Omental fat pad (tissue), 4 donors: ENCODE measurements around the gene WDFY4. TPM values are rescaled to one million over a fixed set of nuclear protein-coding genes. Genes with fewer than 3 reads are reported as not detected.

ENCODE experiments used
- ATAC-seq: fragments of 150-250 bp; one replicate; pipeline ENCODE4 v1.9.1; 2016; ENCODE audit warnings: mild to moderate bottlenecking, moderate library complexity; ENCODE audit not compliant: low FRiP score
- DNase-seq: peaks from one replicate; pipeline ENCODE4 v3.0.0-alpha.2; 2019; ENCODE audit warnings: low spot score
- total RNA-seq, 4 donors: library from RNA; depleted of rRNA; stranded (reverse); fragments of >200 nt; gene quantifications; one replicate each; pipeline ENCODE4 v1.1.0, GENCODE V29; 2016
- TF ChIP-seq, protein P1 (sequence below), 3 donors: fragments of 450-650 bp; IDR thresholded peaks; one replicate each; pipeline ENCODE4 v1.5.1; 2016 to 2017; ENCODE audit warnings: antibody characterized with exemption in 3 of 3, mild to moderate bottlenecking in 3 of 3, moderate library complexity in 2 of 3

WDFY4 gene
- total RNA-seq, 4 donors from 2014 or later = 6.8 to 21.4 (median 10.5) TPM

DNA sequence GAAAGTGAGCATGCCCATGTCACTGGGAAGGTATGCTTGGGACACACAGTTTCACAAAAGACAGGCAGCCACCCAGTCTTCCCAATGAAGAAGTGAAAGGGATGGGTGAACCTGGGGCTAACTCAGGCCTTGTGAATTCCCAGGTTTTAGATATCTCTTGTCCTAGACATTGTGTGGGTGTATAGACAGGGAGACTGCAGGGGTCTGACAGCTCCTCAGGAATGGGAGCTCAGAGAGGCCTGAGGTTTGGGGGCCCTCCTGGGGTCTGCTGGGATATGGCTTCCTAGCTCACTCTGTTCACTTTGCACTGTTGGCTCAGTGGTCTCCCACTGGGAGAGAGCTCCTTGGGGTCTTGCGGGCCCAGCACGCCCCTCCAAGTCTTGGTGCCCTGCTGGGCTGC is 47.0 kb downstream of the WDFY4 start:
- ATAC-seq = no peak
- no peak for DNase-seq
- TF ChIP-seq, protein P1, sequence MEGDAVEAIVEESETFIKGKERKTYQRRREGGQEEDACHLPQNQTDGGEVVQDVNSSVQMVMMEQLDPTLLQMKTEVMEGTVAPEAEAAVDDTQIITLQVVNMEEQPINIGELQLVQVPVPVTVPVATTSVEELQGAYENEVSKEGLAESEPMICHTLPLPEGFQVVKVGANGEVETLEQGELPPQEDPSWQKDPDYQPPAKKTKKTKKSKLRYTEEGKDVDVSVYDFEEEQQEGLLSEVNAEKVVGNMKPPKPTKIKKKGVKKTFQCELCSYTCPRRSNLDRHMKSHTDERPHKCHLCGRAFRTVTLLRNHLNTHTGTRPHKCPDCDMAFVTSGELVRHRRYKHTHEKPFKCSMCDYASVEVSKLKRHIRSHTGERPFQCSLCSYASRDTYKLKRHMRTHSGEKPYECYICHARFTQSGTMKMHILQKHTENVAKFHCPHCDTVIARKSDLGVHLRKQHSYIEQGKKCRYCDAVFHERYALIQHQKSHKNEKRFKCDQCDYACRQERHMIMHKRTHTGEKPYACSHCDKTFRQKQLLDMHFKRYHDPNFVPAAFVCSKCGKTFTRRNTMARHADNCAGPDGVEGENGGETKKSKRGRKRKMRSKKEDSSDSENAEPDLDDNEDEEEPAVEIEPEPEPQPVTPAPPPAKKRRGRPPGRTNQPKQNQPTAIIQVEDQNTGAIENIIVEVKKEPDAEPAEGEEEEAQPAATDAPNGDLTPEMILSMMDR (IDR thresholded peaks at IDR 0.05) = no peak

DNA sequence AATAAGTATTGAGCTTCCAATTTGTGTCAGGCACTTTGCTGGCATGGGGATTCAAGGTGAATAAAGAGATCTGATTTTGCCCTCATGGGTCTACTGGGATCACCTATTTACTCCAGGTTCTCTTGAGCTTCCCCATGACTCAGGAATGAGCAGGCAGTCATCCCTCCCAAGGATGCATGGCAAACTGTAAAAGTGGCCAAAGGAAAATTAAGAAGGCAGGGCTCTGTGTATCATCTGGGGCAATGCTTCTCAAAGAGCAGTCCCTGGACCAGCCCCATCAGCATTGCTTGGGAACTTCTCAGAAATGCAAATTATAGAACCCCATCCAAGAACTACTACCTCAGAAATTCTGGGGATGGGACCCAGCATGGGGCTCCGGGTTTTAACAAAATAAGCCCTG is 48.7 kb downstream of the WDFY4 start:
- DNase-seq = no peak
- ATAC-seq = no peak
- TF ChIP-seq, protein P1 (IDR thresholded peaks at IDR 0.05) = no peak

DNA sequence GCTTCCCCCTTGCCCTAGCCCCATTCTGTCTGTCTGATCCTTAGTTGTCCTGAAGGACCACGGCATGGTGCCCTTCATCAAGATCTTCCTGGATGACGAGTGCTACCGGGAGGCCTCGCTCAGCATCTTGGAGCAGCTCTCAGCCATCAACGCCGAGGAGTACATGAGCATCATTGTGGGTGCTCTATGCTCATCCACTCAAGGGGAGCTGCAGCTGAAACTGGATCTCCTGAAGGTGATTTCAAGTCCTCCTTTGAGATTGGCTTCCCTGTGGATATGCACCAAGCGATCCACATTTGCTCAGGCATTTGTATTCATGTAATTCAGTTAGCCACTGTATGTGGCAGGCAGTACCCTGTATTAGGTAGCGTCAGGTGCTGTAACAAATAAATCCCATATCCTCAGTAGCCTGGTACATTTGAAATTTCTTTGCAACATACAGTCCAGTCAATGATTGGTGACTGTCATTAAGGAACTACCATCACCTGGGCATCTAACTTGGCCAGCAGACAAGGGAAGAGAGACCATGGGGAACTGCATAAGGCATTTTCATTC is 51.2 kb downstream of the WDFY4 start:
- no peak for ATAC-seq
- no peak for DNase-seq
- TF ChIP-seq, protein P1 (IDR thresholded peaks at IDR 0.05) = no peak

DNA sequence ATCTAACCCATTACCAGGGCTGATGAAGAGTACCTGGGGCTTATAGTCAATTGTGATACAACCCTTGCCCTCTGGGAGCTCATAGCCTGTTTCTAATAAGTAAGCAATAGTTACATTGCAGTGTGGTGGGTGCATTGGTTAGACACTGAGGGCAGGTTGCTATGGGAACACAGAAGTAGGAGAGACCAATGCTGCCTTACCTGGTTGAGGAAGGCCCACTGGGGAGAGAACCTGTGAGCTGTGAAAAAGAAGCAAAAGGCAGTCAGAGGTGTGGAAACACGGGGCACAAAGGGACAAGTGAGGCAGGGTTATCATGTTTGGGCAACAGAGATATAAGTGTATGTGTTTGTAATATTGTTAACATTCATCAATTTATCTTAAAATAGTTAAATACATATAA is 51.9 kb downstream of the WDFY4 start:
- TF ChIP-seq, protein P1 (IDR thresholded peaks at IDR 0.05) = no peak
- DNase-seq (no peak), ATAC-seq (no peak)

DNA sequence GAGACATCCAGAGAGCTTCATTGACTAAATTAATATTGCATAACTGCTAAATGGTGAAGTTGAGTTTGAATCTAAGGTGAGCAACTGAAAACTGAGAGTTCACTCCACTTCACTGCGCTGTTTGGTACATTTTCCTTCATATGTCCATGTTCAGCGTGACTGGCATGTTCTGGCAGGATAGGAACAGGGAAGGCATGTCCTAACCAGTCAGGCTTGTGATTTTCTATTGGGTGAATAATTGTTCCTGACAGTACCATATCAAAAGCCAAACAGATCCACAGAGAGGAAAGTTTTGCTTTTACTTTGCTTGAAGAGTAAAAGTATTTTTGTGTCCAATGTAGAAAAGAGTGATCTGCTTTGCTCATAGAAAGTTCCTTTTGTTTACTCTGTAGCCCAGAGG is 53.2 kb downstream of the WDFY4 start:
- no peak for ATAC-seq
- DNase-seq = no peak
- TF ChIP-seq, protein P1 (IDR thresholded peaks at IDR 0.05) = no peak

DNA sequence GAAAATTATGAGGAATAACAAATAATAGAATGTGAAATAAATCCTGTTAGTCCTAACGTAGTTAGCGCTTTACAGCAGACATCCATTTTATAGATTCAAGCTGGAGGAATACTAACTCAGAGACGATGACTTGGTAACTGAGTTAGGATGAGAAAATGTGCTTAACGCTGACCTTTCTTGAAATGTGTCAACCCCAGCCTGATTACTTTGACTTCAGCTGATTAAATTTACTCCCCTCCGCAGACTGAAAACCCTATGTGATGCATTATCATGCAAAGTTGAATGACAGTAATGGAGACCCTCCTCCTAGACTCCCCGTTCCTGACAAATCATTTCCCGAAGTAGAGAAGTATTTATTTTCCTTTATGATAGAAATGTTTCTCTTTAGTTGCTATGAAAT is 54.5 kb downstream of the WDFY4 start:
- TF ChIP-seq, protein P1 (IDR thresholded peaks at IDR 0.05) = no peak
- no peak for DNase-seq
- ATAC-seq = no peak

DNA sequence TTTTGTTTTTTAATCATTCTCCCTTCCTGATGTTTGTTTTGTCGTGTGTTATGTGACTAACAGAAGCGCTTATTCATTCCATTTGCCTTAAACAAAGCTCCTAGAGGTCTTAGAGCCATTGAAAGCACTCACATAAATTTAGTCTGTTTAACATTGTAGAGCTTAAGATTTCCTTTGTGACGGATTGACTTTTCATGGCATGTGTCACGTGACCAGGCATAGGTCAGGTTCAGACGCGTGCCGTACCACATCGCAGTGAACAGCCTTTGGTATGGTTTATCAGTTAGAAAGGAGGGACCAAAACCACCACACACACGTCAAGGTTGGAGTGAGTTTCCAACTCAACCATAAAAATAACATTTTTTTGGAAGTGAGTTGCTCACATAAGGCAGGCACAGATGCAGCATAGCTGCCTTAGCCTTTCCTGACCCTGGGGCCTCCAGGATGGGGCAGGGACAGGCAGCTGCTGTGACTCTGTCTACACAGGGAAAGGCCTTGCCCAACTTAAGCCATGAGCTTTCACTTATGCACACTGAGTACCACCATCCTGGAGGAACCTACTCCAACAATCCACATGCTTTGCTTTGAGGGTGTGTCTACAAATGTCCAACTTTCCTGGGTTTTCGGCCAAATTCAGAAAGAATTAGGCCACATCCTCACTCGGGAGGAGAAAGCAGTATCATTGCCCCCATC is 55.5 kb downstream of the WDFY4 start:
- no peak for DNase-seq
- TF ChIP-seq, protein P1 (IDR thresholded peaks at IDR 0.05) = no peak
- no peak for ATAC-seq
